Muscle layer of colon (tissue), 2 donors: ENCODE results near the gene THSD7B.
"Not testable (repeated sequence)": the region's sequence is repeated elsewhere in the genome, so short reads cannot be mapped to it uniquely, and the experiment has no call there.

Source experiments
- H3K27ac ChIP-seq: one replicate; pipeline ENCODE4 v1.7.0; 2013; ENCODE audit warnings: low read depth, mild to moderate bottlenecking, low read length, moderate library complexity
- H3K27me3 ChIP-seq, 2 donors: one replicate each; pipeline ENCODE4 v1.7.0; 2013; ENCODE audit warnings: low read length in 2 of 2, mild to moderate bottlenecking in 2 of 2; ENCODE audit not compliant: insufficient read depth in 2 of 2, control insufficient read depth in 1 of 2
- H3K36me3 ChIP-seq: one replicate; pipeline ENCODE4 v1.7.0; 2013; ENCODE audit warnings: mild to moderate bottlenecking, low read length; ENCODE audit not compliant: insufficient read depth
- H3K4me1 ChIP-seq: one replicate; pipeline ENCODE4 v1.7.0; 2013; ENCODE audit warnings: mild to moderate bottlenecking, low read length; ENCODE audit not compliant: insufficient read depth
- H3K4me3 ChIP-seq, 2 donors: one replicate each; pipeline ENCODE4 v1.7.0; 2013; ENCODE audit warnings: low read length in 2 of 2, low read depth in 1 of 2, mild to moderate bottlenecking in 1 of 2, moderate library complexity in 1 of 2
- H3K9ac ChIP-seq: one replicate; pipeline ENCODE4 v1.7.0; 2013; ENCODE audit warnings: low read length
- H3K9me3 ChIP-seq: one replicate; pipeline ENCODE4 v1.7.0; 2013; ENCODE audit warnings: mild to moderate bottlenecking, low read length
- donor health status: abdominal sarcoma.
- donor health status: Adenocarcinoma of cecum.

The THSD7B gene

GRCh38 chr2:137521653-137522619 is 756.6 kb downstream of the THSD7B start:
- Histone ChIP-seq H3K9ac (no peak overlapping the region), H3K27ac (no peak overlapping the region), H3K4me3 (no peak overlapping the region), H3K27me3 (no peaks in the 10 kb centered on the region), H3K9me3 (no peaks in the 10 kb centered on the region), H3K4me1 (no peaks in the 10 kb centered on the region), H3K36me3 (no peaks in the 10 kb centered on the region)

DNA sequence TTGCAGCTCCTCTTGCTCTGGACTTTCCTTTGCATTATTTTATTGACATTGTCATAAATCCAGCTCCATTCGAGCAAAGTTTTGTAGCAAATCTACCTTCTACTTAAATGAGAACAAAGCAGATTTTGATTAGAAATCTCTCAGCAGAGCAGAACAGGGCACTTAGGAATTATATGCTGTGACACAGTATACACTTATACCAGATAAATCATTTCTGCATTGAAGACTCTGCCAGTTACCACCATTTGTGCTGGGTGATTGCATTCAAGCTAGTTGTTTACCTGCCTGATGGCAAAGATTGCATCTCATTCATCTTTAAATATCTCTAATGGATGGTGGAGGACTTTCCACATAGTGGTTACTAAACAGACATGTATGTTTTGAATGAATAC is 757.3 kb downstream of the THSD7B start:
- Histone ChIP-seq H3K9ac (no peak overlapping the region), H3K4me1 (no peaks in the 10 kb centered on the region), H3K27ac (no peak overlapping the region), H3K9me3 (no peaks in the 10 kb centered on the region), H3K36me3 (no peaks in the 10 kb centered on the region), H3K4me3 (no peak overlapping the region), H3K27me3 (no peaks in the 10 kb centered on the region)

- no peak overlapping the region for H3K9ac ChIP-seq
- no peaks in the 10 kb centered on the region for H3K4me1 ChIP-seq
- no peaks in the 10 kb centered on the region for H3K9me3 ChIP-seq
- no peaks in the 10 kb centered on the region for H3K36me3 ChIP-seq
- no peak overlapping the region for H3K4me3 ChIP-seq
- H3K27ac ChIP-seq, result no peak overlapping the region
- no peaks in the 10 kb centered on the region for H3K27me3 ChIP-seq
Measured at GRCh38 chr2:137523931-137524330, 758.6 kb downstream of the THSD7B start.

DNA sequence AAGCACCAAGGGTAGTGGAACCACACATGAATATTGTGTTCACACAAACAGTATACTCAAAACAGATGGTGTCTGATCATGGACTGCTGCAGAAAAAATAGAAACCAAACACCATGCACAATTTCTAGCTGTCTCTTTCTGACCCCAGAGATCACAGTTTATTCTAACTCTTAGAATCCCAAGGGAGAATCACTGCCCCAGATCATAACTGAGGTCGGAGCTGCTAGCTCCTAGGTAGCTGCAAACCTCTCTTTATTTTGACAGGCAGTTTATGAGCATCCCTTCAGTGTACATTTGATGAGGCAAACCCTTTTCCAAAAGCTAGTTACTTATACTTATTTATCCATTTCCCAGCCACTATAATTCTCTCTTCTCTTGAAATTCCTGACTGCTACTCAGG is 759.8 kb downstream of the THSD7B start:
- Histone ChIP-seq H3K4me3 (no peak overlapping the region), H3K27ac (no peak overlapping the region), H3K36me3 (no peaks in the 10 kb centered on the region), H3K4me1 (no peaks in the 10 kb centered on the region), H3K27me3 (no peaks in the 10 kb centered on the region), H3K9ac (no peak overlapping the region), H3K9me3 (no peaks in the 10 kb centered on the region)

- Histone ChIP-seq H3K9ac (no peak overlapping the region), H3K27ac (no peak overlapping the region), H3K36me3 (no peaks in the 10 kb centered on the region), H3K4me3 (no peak overlapping the region), H3K9me3 (no peaks in the 10 kb centered on the region), H3K4me1 (no peaks in the 10 kb centered on the region), H3K27me3 (no peaks in the 10 kb centered on the region)
Measured at GRCh38 chr2:137525641-137526190, 760.4 kb downstream of the THSD7B start.

DNA sequence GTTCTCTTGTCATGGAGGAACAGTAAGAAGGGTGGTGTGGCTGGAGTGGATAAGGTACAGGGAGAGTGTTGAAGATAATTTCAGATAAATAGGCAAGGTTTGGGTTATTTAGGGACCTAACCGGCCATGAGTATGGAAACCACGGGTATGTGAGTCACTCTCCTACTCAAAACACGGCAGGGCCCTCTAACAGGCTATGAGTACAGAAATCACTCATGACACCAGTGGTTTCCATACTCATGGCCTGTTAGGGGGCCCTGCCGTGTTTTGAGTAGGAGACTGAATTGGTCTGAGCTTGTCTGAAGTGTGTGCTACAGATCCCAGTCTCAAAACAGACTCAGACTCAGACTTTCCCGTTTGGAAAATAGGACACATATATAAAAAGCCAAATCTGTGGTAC is 770.6 kb downstream of the THSD7B start:
- Histone ChIP-seq H3K27ac (no peak overlapping the region), H3K36me3 (no peaks in the 10 kb centered on the region), H3K4me3 (no peak overlapping the region), H3K9me3 (no peaks in the 10 kb centered on the region), H3K4me1 (no peaks in the 10 kb centered on the region), H3K9ac (no peak overlapping the region), H3K27me3 (no peaks in the 10 kb centered on the region)

DNA sequence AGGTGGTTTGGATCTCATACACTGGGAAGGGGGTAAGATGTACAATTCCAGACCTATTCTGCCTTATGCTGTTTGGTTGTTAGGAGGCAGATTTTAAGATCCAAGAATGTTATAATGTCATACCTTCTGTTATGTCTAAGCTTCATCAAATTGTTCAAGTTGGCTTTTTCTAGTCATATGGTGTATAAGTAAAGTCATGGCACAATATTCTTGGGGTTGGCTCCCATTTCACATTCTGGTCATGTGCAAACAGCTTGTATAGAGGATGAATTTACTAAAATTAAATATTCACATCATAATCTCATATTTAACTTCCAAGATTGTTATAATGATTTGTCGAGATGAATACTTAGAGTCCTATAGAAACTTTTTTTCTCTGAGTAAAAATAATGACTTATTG is 774.0 kb downstream of the THSD7B start:
- no peaks in the 10 kb centered on the region for H3K9me3 ChIP-seq
- H3K27me3 ChIP-seq, result no peaks in the 10 kb centered on the region
- no peaks in the 10 kb centered on the region for H3K4me1 ChIP-seq
- no peak overlapping the region for H3K4me3 ChIP-seq
- H3K36me3 ChIP-seq, result no peaks in the 10 kb centered on the region
- no peak overlapping the region for H3K27ac ChIP-seq
- H3K9ac ChIP-seq, result no peak overlapping the region

DNA sequence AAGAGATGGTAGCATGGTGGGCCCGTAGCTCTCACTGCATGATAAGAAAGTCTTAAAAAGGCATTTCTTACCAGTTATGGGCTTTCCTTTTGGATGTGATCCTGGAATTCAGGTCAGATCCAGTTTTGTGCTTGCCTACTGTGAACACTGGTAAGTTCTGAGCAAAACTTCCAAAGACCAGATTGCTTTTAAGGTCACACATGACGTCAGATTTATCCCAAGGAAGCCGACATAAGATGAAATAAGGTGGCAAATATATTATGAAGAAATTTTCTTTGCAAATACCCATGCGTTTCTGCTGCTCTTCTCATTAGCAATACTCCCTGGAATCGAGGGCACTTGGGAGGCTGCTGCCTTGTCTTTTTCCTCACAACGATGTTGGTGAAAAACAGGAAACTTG is 782.5 kb downstream of the THSD7B start:
- Histone ChIP-seq H3K9ac (no peak overlapping the region), H3K27ac (no peak overlapping the region), H3K36me3 (no peaks in the 10 kb centered on the region), H3K4me1 (no peaks in the 10 kb centered on the region), H3K9me3 (no peaks in the 10 kb centered on the region), H3K27me3 (no peaks in the 10 kb centered on the region), H3K4me3 (no peak overlapping the region)

GRCh38 chr2:137566387-137566786 is 801.0 kb downstream of the THSD7B start:
- H3K4me1 ChIP-seq, result no peaks in the 10 kb centered on the region
- no peaks in the 10 kb centered on the region for H3K9me3 ChIP-seq
- H3K36me3 ChIP-seq, result no peaks in the 10 kb centered on the region
- H3K27me3 ChIP-seq, result no peaks in the 10 kb centered on the region
- H3K9ac ChIP-seq, result no peak overlapping the region
- no peak overlapping the region for H3K27ac ChIP-seq
- H3K4me3 ChIP-seq, result no peak overlapping the region

DNA sequence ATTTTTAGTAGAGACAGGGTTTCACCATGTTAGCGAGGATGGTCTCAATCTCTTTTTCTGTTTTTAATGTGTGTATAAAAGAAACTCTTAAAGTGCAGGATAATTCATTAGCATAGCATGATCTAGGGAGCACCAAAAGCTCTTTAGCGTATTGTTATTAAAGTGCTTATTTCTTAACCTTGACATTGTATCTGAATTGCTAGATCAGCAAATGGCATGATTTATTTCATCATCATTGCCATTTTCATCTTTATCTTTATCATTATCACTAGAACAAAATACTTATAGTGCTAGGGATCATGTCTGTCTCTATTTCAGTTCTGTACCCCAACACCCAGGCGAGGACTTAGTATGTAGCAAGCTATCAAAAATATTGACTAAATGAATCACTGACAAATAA is 805.1 kb downstream of the THSD7B start:
- no peaks in the 10 kb centered on the region for H3K9me3 ChIP-seq
- no peak overlapping the region for H3K4me3 ChIP-seq
- H3K4me1 ChIP-seq, result no peaks in the 10 kb centered on the region
- no peaks in the 10 kb centered on the region for H3K27me3 ChIP-seq
- H3K9ac ChIP-seq, result no peak overlapping the region
- H3K36me3 ChIP-seq, result no peaks in the 10 kb centered on the region
- no peak overlapping the region for H3K27ac ChIP-seq

DNA sequence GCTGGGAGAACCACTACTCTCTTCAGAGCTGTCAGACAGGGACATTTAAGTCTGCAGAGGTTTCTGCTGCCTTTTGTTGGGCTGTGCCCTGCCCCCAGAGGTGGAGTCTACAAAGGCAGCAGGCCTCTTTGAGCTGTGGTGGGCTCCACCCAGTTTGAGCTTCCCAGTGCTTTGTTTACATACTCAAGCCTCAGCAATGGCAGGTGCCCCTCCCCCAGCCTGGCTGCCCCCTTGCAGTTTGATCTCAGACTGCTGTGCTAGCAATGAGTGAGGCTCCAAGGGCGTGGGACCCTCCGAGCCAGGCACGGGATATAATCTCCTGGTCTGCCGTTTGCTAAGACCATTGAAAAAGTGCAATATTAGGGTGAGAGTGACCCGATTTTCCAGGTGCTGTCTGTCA is 822.5 kb downstream of the THSD7B start:
- H3K4me3 ChIP-seq, H3K4me1 ChIP-seq, H3K27ac ChIP-seq, H3K36me3 ChIP-seq, H3K9ac ChIP-seq, H3K9me3 ChIP-seq, H3K27me3 ChIP-seq: not testable (repeated sequence)

DNA sequence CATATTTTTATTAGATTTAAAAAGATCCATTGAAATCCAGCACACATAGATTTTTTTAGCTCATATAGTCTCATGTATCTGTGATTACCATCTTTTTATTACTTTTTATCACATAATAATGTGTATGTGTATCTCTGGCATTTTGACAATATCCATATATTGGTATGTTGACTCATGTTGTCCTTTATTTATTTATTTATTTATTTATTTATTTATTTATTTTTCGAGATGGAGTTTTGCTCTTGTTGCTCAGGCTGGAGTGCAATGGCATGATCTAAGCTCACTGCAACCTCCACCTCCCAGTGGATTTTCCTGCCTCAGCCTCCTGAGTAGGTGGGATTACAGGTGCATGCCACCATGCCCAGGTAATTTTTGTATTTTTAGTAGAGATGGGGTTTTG is 823.2 kb downstream of the THSD7B start:
- H3K27me3 ChIP-seq, H3K4me1 ChIP-seq, H3K36me3 ChIP-seq, H3K27ac ChIP-seq, H3K4me3 ChIP-seq, H3K9me3 ChIP-seq, H3K9ac ChIP-seq: not testable (repeated sequence)
